Natural killer cell (primary cell): Measurements from ENCODE around the gene SCD. TPM values are rescaled to one million over a fixed set of nuclear protein-coding genes. Genes with fewer than 3 reads are reported as not detected.

Experiments used
- ATAC-seq, 3 donors: fragments of 150-1000 bp in 2 of 3; fragments of 200-7000 bp in 1 of 3; cut with Tn5 transposase; 1 replicate in 1 of 3; 2 replicates in 2 of 3; pipeline ENCODE4 v1.10.0; 2021; ENCODE audit warnings: mild to moderate bottlenecking in 2 of 3, moderate library complexity in 2 of 3
- DNase-seq, 2 donors: peaks; one replicate each; pipeline versions ENCODE4 v3.0.0 to v3.0.0-alpha.2; 2013 to 2021; ENCODE audit warnings: mixed read lengths in 1 of 2
- H3K27ac ChIP-seq: one replicate; pipeline ENCODE4 v1.5.1; 2013; ENCODE audit warnings: mild to moderate bottlenecking, low read length
- H3K27me3 ChIP-seq: one replicate; pipeline ENCODE4 v1.6.1; 2013; ENCODE audit warnings: low read length; ENCODE audit not compliant: control insufficient read depth, insufficient read depth
- H3K36me3 ChIP-seq: one replicate; pipeline ENCODE4 v1.6.1; 2013; ENCODE audit warnings: low read length; ENCODE audit not compliant: control insufficient read depth, insufficient read depth
- H3K4me1 ChIP-seq: one replicate; pipeline ENCODE4 v1.6.1; 2013; ENCODE audit warnings: low read length; ENCODE audit not compliant: control insufficient read depth, insufficient read depth
- H3K4me3 ChIP-seq: one replicate; pipeline ENCODE4 v1.5.1; 2013; ENCODE audit warnings: low read length
- H3K9me3 ChIP-seq: one replicate; pipeline ENCODE4 v1.6.1; 2013; ENCODE audit warnings: low read length; ENCODE audit not compliant: control insufficient read depth, insufficient read depth
- H3K27ac Mint-ChIP-seq, 2 donors: one replicate each; pipeline ENCODE4 v1.8.0; 2022; ENCODE audit warnings: mild to moderate bottlenecking in 2 of 2, mixed read lengths in 2 of 2, moderate library complexity in 1 of 2
- H3K27me3 Mint-ChIP-seq, 2 donors: one replicate each; pipeline ENCODE4 v1.8.0; 2022; ENCODE audit warnings: low read depth in 2 of 2, mixed read lengths in 2 of 2
- H3K36me3 Mint-ChIP-seq: one replicate; pipeline ENCODE4 v1.8.0; 2022; ENCODE audit warnings: mixed read lengths
- H3K4me1 Mint-ChIP-seq, 2 donors: one replicate each; pipeline ENCODE4 v1.8.0; 2022; ENCODE audit warnings: mixed read lengths in 2 of 2
- H3K4me3 Mint-ChIP-seq: one replicate; pipeline ENCODE4 v1.8.0; 2022; ENCODE audit warnings: mild to moderate bottlenecking, moderate library complexity, mixed read lengths
- H3K9me3 Mint-ChIP-seq, 2 donors: one replicate each; pipeline ENCODE4 v1.8.0; 2022; ENCODE audit warnings: mixed read lengths in 2 of 2
- WGBS: methylation state at CpG from one replicate; pipeline ENCODE4 v1.1.7; 2013; ENCODE audit warnings: missing lambda C conversion rate; ENCODE audit not compliant: insufficient coverage; 5-methylcytosine and 5-hydroxymethylcytosine counted together
- intact Hi-C: fragments of 100-400 bp; cut with micrococcal nuclease; formaldehyde crosslinking; loops from one replicate; pipeline ENCODE4 v1.14.2; 2022
- total RNA-seq, 4 donors: library from RNA; stranded (reverse); fragments of 120-200 nt in 1 of 4; gene quantifications; one replicate each; pipeline versions ENCODE4 v1.2.3 to v1.2.4, GENCODE V29; 2013 to 2022
- TF ChIP-seq, protein P1 (sequence below): fragments of 200-600 bp; IDR thresholded peaks from one replicate; pipeline ENCODE4 v1.8.0; 2022; ENCODE audit warnings: antibody characterized with exemption

The SCD gene
- total RNA-seq, 3 donors from 2014 or later (not counting 1 experiment from before 2014, with no cell fraction given): 3.5 to 10.1 (median 3.8) TPM

DNA sequence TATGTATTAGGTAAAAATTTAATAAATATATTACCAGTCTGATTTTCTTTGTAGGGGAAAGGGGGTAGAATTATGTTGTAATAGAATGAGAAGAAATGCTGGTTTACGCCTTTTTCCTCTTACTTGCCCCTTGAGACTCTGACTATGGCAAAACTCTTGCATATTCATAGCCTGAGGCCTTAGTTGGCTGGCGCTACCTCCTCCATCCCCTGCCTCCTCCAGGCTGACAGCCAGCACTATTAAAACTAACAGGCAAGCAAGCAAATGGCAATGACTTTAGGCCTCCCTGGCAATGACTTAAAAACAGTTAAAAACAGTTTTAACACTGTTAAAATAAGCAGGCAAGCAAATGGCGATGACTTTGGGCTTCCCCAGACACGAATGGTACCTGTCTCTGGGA lies 31.4 kb upstream of the SCD start:
- 88% methylated on average over 4 of the region's 4 CpGs for WGBS
- no peak overlapping the region for H3K27ac ChIP-seq
- Mint-ChIP-seq H3K4me1 (no peaks in the 10 kb centered on the region), H3K36me3 (no peaks in the 10 kb centered on the region), H3K27ac (no peak overlapping the region), H3K27me3 (peaks cover 28 to 40% of the 10 kb centered on the region in 2 donors), H3K9me3 (no peaks in the 10 kb centered on the region), H3K4me3 (no peak overlapping the region)
- no peak for DNase-seq
- no peaks in the 10 kb centered on the region for H3K4me1 ChIP-seq
- no peak for ATAC-seq
- H3K36me3 ChIP-seq: no peaks in the 10 kb centered on the region
- peaks cover 7% of the 10 kb centered on the region for H3K27me3 ChIP-seq
- TF ChIP-seq, protein P1, sequence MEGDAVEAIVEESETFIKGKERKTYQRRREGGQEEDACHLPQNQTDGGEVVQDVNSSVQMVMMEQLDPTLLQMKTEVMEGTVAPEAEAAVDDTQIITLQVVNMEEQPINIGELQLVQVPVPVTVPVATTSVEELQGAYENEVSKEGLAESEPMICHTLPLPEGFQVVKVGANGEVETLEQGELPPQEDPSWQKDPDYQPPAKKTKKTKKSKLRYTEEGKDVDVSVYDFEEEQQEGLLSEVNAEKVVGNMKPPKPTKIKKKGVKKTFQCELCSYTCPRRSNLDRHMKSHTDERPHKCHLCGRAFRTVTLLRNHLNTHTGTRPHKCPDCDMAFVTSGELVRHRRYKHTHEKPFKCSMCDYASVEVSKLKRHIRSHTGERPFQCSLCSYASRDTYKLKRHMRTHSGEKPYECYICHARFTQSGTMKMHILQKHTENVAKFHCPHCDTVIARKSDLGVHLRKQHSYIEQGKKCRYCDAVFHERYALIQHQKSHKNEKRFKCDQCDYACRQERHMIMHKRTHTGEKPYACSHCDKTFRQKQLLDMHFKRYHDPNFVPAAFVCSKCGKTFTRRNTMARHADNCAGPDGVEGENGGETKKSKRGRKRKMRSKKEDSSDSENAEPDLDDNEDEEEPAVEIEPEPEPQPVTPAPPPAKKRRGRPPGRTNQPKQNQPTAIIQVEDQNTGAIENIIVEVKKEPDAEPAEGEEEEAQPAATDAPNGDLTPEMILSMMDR: no peak
- intact Hi-C loops: no loop called here
- no peaks in the 10 kb centered on the region for H3K9me3 ChIP-seq
- no peak overlapping the region for H3K4me3 ChIP-seq

DNA sequence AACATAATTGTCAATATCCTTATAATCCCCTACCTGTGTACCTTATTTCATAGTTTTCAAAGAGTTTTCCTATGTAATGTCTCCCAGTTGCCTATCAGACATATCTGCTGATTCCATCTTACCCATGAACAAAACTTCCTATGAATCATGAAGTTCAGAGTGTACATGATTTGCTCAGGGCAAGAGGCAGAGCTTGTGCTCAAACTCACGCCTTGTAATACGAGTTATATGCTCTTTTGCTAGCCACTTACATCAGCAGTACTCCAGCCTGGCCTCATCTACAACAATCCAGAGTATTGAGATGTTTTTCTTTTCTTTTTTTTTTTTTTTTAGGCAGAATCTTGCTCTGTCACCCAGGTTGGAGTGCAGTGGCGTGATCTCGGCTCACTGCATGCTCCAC lies 28.8 kb upstream of the SCD start:
- 82% methylated on average over 4 of the region's 4 CpGs for WGBS
- Histone ChIP-seq H3K36me3 (no peaks in the 10 kb centered on the region), H3K4me1 (no peaks in the 10 kb centered on the region), H3K9me3 (no peaks in the 10 kb centered on the region), H3K27me3 (peaks cover 2% of the 10 kb centered on the region), H3K27ac (no peak overlapping the region), H3K4me3 (no peak overlapping the region)
- H3K4me1 Mint-ChIP-seq: no peaks in the 10 kb centered on the region
- no peak overlapping the region for H3K4me3 Mint-ChIP-seq
- intact Hi-C loops: no loop called here
- TF ChIP-seq, protein P1: no peak
- H3K27ac Mint-ChIP-seq: no peak overlapping the region
- H3K36me3 Mint-ChIP-seq: no peaks in the 10 kb centered on the region
- DNase-seq (no peak), ATAC-seq (no peak)
- no peaks in the 10 kb centered on the region for H3K9me3 Mint-ChIP-seq
- H3K27me3 Mint-ChIP-seq: peaks cover 24 to 36% of the 10 kb centered on the region in 2 donors

DNA sequence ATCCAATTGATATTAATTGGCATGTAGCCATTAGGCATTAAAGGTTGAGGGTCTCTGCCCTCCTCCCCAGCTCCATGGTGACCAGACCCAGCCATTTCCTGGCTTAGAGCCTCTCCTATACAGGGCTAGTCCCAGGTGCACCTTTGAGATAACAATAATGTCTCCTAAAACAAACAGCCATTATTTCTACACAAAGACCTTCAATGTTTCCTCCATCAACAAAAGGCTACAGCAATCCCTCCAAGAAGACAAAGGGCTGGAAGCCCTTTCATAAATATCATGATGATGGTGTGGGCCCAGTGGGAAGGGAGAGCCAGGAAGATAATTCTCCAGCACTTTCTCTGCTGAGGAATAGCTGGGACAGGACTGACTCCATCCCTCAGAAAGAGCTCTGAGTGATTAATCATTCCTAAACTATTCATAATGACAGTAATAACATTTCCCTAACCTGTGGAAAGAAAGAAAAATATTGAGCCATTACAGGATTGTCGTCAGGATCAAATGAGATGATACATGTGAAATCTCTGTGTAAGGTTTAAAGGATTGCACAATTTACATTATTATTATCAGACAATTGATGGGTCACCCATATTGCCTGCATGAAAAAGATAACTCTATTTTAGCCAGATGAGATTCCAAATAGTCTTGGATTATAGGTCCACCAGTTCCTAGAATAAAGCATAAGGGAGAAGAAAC lies 27.2 kb upstream of the SCD start:
- H3K4me3 Mint-ChIP-seq: no peak overlapping the region
- no peak overlapping the region for H3K27ac Mint-ChIP-seq
- Histone ChIP-seq H3K9me3 (no peaks in the 10 kb centered on the region), H3K4me1 (no peaks in the 10 kb centered on the region), H3K36me3 (no peaks in the 10 kb centered on the region), H3K4me3 (no peak overlapping the region), H3K27ac (no peak overlapping the region), H3K27me3 (peaks cover 2% of the 10 kb centered on the region)
- no peaks in the 10 kb centered on the region for H3K36me3 Mint-ChIP-seq
- TF ChIP-seq, protein P1: no peak
- intact Hi-C loops: no loop called here
- peaks cover 20 to 34% of the 10 kb centered on the region in 2 donors for H3K27me3 Mint-ChIP-seq
- no peaks in the 10 kb centered on the region for H3K9me3 Mint-ChIP-seq
- no CpG with 5 or more reads among the region's 1 CpG for WGBS
- no peak for ATAC-seq
- H3K4me1 Mint-ChIP-seq: no peaks in the 10 kb centered on the region
- no peak for DNase-seq

DNA sequence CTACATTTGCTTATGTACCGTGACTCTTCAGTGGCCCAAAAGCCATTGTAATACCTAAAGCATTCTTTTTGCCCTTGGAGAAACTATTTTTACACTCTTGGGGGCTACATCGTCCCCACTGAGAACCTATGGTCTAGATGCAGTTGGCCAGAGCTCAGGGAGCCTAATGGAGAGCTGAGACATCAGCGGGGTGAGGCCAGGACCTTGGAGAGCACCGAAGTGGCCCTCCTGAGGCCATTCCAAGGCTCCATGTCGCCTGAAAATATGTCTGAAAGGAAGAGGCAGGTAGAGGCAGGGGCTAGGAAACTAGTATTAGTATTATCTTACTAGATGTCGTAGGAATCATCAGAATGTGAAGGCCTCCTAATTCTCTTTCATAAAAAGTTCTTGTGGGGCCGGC lies 21.9 kb upstream of the SCD start:
- ATAC-seq: no peak
- no peaks in the 10 kb centered on the region for H3K36me3 Mint-ChIP-seq
- Histone ChIP-seq H3K9me3 (no peaks in the 10 kb centered on the region), H3K36me3 (no peaks in the 10 kb centered on the region), H3K27me3 (no peaks in the 10 kb centered on the region), H3K4me3 (no peak overlapping the region), H3K27ac (no peak overlapping the region), H3K4me1 (peaks cover 5% of the 10 kb centered on the region)
- H3K27me3 Mint-ChIP-seq: peaks cover 21 to 36% of the 10 kb centered on the region in 2 donors
- H3K4me1 Mint-ChIP-seq: no peaks in the 10 kb centered on the region
- DNase-seq: no peak
- no peaks in the 10 kb centered on the region for H3K9me3 Mint-ChIP-seq
- no peak overlapping the region for H3K4me3 Mint-ChIP-seq
- intact Hi-C loops: no loop called here
- TF ChIP-seq, protein P1: no peak
- 82% methylated on average over 7 of the region's 7 CpGs for WGBS
- H3K27ac Mint-ChIP-seq: no peak overlapping the region
